RPMI7951 (cell line): ENCODE results near the gene HMMR. TPM values are rescaled to one million over a fixed set of nuclear protein-coding genes. Genes with fewer than 3 reads are reported as not detected.

ENCODE experiments used
- DNase-seq: peaks from one replicate; pipeline ENCODE4 v3.0.0-alpha.2; 2012; ENCODE audit warnings: low read depth
- total RNA-seq: library from RNA; depleted of rRNA; stranded (reverse); fragments of >200 nt; shearing (Covaris generic); gene quantifications from 2 replicates; pipeline ENCODE4 v1.2.3, GENCODE V29; 2014

Gene HMMR
- total RNA-seq, 1 experiment from 2014 or later = 79.3 TPM

DNA sequence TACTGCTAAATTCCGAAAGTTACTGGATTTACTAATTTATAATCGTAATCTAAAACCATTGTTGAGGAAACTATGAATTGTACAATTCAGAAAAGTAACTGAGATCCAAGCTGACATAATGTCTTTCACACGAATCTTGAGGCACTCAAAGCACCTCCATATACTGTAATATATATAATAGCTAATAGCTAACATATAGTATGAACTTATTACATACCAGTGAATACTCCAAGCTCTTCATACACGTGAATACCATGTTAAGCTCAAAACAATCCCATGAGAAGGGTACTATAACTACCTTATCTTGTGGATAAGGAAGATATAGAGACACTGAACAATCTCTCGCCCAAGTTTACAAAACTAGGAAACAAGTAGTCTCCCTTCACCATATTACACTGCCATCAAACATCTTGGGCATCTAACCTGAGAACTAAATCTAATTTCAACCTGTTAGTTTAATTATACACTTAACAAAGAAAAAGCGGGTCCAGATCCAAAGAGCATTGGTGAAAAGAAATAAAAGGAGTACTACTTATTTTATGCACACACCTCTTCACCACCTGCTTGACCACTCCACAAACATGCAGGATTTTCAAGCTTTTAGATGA, 1.6 kb upstream of the HMMR start:
- DNase-seq = no peak

DNA sequence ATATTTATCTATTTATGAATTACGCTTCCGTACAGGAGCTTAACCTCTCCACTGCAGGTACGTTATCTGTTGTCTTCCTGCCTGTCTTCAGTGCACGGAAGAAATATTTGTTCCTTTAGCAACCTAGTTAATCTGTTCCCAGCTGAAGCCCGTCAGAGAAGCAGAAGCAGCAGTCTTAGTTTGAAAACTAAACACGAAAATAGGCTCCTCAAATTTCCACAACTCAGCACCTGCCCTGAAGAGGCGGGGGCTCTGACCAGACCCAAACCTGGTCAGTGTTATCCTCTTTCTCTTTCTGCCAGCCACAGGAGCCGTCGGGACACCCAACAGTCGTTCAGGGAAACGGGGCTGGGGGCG, 992 bp upstream of the HMMR start:
- no peak for DNase-seq

DNA sequence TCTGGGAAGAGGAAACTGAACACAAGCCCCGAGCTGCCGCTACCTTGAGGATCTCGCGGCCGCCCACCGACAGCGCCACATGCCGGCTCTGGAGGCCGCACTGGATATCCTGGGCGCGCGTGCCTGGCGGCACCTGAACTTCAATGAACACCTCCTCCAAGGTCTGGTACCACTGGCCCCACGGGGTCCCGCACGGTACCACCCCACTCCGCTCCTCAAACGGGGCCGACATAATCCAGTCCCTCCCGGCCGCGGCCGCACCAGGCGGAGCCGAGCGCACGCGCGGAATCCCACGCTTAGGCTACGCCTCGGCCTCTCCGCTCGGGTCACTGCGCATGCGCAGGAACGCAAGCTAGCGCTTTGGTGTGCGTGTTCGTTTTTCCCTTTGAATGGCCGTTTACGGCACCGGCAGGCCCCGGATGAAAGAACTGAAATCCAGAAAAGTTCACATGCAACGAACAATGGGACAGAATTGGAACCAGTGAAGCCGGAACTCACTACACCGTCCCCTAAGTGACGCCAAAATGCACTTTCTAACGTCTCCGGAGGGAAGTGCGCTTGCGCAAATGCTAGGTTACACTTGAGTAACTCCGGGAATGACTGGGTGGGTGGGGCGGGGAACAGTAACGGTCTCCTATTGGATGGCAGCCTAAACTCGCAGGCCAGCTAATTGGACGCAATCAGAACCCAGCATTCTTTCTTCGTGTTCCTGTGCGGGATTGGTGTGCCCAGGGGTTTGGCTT, 442 bp upstream of the HMMR start, which contains the start of gene NUDCD2:
Gene NUDCD2 (minus strand): TSS at position 284 of the 743 bp plus-strand sequence. CDS start 52 bp downstream, at position 232.
- DNase-seq = peak; percentile 98

GRCh38 chr5:163463063-163463435, 2.6 kb downstream of the HMMR start:
- no peak for DNase-seq

GRCh38 chr5:163467682-163468081, 7.2 kb downstream of the HMMR start:
- DNase-seq = no peak

GRCh38 chr5:163473635-163474243, 13.3 kb downstream of the HMMR start:
- DNase-seq = no peak

DNA sequence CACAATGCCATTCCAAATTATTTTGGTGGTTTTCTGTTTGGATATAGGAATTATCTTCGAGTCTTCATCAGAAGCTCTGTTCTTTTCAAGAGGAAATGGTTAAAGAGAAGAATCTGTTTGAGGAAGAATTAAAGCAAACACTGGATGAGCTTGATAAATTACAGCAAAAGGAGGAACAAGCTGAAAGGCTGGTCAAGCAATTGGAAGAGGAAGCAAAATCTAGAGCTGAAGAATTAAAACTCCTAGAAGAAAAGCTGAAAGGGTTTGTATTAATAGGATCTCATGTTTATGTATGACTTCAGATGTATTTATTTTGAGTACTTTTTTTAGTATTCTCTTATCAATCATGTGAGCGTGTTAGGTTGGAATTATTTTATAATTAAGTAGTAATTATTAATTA, 15.0 kb downstream of the HMMR start:
- DNase-seq = no peak

DNA sequence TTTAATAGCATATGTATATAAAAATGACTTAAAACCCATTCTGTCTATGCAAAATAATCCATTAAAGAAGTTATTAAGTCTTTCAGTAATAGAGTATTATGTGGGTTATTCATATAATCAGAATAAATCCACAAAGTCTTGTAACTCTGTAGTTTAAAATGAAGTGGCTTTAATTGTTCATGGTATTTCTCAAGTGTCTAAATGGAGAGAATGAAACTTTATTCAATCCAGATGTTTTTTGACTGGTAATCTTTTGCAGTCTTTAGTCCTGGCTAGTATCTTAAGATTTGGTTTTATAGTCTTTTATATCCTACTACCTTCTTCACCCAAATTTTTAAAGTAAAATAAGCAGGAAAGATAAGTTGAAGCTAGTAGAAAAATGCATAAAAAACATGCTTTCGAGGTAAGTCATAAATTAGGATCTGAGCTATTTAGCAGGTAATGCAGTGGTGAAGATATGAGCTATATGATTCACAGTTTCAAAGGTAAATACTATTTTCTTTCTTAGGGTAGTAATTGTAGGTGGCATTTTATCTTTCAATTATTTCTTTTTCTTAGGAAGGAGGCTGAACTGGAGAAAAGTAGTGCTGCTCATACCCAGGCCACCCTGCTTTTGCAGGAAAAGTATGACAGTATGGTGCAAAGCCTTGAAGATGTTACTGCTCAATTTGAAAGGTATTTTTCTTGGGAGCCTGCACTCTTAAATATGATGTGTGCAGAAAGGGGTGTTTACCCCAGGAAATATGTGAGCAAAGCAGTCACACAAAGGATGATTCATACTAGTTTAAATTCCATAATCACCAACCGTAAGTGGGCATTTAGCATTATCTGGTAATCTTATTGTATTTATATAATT, 17.9 kb downstream of the HMMR start:
- DNase-seq = no peak

GRCh38 chr5:163478982-163479271, 18.5 kb downstream of the HMMR start:
- no peak for DNase-seq

DNA sequence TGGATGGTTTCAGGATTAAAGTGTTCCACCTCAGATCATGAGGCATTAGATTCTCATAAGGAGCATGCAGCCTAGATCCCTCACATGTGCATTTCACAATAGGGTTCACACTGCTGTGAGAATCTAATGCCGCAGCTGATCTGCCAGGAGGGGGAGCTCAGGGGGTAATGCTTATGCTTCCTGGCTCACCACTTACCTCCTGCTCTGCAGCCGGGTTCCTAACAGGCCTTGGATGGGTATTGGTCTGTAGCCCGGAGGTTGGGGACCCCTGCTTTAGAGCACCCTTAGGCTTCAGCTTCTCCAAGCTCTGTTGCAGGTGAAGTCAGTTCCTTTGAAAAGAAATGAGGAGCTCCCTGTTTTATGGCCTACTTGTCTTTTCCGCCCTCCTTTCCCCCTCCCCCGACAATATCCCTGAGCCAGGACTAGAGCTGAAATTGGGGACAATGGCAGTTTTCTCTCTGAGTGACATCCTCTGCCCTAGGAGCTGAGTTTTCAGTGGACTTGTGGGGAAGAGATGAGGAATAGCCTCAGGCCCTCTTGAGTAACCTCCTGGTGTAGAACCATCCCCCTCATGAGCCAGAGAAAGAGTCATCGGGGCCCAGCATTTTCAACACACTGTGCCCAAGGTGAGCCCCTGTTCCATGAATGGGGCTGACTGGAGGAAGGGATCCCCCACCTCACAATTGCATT, 28.8 kb downstream of the HMMR start:
- peak; percentile 48 for DNase-seq

DNA sequence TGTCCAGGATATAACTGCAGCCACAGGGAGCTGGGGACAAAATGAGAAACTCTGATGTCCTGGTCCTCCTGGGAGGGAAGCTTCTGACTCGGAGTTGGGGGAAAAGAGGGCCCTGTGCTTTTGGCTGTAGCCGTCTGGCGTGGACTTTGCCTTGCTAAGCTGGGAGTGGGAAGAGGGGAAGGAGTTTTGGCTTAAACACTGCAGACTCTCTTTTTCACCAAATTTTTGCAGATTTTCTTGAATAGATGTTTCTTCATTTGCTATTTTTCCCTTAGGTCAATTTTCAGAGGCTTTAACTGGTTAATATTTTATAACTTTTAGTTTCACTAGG, 29.3 kb downstream of the HMMR start:
- DNase-seq = no peak

DNA sequence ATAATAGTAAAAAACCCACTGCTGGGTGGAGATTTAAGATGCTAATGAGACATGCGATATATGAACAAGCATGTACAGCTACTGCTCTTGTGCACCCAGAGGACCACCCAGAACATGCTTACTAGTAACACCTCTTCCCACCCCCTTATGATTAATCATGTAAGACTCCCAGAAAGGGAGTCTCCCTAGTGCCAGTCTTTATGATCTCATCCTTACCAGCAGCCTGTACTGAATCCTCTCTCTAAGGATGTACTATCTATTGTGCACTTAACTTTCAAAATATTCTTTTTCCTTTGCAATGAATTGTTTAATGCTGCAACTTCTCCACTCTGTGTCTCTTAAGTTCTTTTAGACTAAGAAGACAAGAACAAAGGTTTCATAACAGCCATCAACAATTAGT, 35.9 kb downstream of the HMMR start:
- peak; percentile 19 for DNase-seq

DNA sequence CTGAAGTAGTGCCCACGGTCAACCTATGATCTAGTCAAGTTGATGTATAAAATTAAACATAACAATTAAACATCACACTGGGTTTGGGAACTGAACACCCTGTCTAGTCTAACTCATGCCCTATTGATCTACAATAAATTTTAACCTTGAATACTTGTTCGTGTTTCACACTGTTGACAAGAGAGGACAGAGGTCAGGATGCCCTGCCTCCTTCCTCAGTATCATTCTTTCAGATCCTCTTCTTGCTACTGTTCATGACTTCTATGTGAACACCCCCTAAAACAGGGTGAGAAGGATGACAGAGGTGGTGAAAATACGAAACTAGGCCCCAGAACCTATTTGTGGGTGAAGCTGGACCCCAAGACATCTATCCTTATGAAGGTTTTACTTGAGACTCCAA, 36.9 kb downstream of the HMMR start:
- DNase-seq = no peak

DNA sequence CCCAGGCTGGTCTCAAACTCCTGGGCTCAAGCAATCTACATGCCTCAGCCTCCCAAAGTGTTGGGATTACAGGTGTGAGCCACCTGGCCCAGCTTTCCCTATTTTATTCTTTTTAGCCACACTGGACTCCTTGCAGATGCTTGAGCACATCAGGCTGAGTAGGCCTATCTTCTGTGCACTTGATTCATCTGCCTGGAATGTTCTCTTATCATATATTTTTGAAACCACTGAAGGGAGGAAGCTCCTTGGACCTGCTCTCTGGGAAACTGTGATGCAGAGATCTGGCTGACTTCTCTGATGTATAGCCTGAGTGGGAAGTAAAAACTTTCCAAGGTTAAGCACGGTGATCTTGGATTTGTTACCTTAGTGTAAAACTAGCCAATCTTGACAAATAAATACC, 38.5 kb downstream of the HMMR start:
- peak; percentile 31 for DNase-seq

- no peak for DNase-seq
Measured at GRCh38 chr5:163502521-163502920, 42.1 kb downstream of the HMMR start.

GRCh38 chr5:163503106-163504078, 43.0 kb downstream of the HMMR start:
- DNase-seq = peak; percentile 83

- peak; percentile 67 for DNase-seq
Measured at GRCh38 chr5:163504079-163504931, 43.9 kb downstream of the HMMR start.

DNA sequence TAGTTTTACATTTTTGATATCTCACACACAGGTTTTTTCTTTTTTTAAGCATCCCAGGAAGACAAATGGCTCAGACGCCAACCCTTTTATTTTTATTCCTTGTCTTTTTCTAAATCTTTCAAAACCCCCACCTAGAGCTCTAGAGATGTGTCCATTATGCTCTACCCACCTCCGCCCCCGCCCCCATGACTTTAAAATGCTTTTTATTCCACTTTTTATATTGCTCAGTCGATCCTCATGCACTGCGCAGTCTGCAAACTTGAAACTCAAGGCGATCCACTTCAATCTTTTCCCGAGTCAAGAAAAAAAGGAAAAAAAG, 44.6 kb downstream of the HMMR start:
- DNase-seq = no peak

GRCh38 chr5:163505368-163506094, 45.1 kb downstream of the HMMR start, which contains the start of gene MAT2B:
MAT2B (plus strand) TSS chr5:163505619; CDS start chr5:163505687, 68 bp downstream.
- DNase-seq = peak; percentile 91
